ENCODE data around the gene NSUN7.

NSUN7 gene

DNA sequence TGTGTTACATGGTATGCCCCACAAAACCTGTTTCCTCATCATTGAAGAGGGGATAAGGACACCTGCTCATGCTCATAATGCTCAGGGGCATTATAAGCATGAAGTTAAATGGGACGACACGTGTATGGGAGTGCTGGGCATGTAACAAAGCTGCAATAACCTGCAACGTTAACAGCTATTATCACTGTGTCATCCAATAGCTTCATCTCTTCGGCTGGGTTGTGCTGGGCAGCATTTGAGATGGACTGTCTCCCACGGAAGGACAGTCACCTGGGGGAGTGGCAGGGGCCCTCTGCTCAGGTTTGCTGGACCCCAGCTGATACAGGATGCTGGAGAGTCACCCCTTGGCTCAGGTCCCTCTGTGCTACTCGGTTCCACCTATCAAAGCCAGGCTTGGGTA is 94.5 kb downstream of the NSUN7 start:
- Mint-ChIP-seq H3K9me3 (no peaks in the 10 kb centered on the region), H3K27me3 (ENCODE audit: low read depth) (no peaks in the 10 kb centered on the region), H3K4me3 (no peak overlapping the region), H3K27ac (no peak overlapping the region), H3K4me1 (peaks cover 42% of the 10 kb centered on the region), H3K36me3 (ENCODE audit: low read depth) (no peaks in the 10 kb centered on the region)
- TF ChIP-seq, protein P1, sequence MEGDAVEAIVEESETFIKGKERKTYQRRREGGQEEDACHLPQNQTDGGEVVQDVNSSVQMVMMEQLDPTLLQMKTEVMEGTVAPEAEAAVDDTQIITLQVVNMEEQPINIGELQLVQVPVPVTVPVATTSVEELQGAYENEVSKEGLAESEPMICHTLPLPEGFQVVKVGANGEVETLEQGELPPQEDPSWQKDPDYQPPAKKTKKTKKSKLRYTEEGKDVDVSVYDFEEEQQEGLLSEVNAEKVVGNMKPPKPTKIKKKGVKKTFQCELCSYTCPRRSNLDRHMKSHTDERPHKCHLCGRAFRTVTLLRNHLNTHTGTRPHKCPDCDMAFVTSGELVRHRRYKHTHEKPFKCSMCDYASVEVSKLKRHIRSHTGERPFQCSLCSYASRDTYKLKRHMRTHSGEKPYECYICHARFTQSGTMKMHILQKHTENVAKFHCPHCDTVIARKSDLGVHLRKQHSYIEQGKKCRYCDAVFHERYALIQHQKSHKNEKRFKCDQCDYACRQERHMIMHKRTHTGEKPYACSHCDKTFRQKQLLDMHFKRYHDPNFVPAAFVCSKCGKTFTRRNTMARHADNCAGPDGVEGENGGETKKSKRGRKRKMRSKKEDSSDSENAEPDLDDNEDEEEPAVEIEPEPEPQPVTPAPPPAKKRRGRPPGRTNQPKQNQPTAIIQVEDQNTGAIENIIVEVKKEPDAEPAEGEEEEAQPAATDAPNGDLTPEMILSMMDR (IDR thresholded peaks at IDR 0.05; ENCODE audit: unreplicated experiment in 3 of 3): no peak

DNA sequence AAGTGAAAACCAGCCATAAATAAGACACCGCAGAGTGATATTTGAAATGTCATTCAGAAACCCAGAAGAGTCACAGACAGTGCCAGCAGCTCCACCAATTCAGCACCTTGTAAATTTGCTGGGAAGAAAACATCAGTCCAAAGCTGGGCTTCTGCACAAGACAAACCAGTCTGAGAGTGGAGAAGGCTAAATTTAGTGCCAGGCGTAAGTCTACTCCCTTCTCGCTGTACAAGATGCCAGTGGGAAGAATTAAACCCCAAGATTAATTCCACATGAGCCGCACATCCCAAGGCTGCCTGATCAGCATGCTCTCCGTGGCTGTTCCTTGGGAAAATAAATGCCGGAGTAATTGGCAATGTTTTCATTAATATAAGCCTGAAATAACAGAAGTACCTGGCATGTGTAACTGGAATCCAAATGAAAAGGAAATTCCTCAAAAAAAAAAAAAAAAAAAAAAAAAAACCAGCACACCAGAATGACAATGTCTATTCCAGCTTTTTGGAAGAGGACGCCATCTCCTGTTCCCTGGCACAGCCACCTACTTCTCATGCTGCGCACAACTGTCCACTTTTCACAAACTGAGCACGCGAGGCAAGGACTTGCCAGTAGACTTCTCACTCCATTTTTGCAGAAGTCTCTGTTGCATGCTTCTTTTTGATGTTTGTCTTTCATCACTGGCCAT is 95.5 kb downstream of the NSUN7 start:
- Mint-ChIP-seq H3K9me3 (no peaks in the 10 kb centered on the region), H3K4me3 (no peak overlapping the region), H3K36me3 (ENCODE audit: low read depth) (no peaks in the 10 kb centered on the region), H3K27me3 (ENCODE audit: low read depth) (no peaks in the 10 kb centered on the region), H3K4me1 (peaks cover 44% of the 10 kb centered on the region), H3K27ac (peak overlapping the region in 1 of 3 experiments; percentile 63)
- TF ChIP-seq, protein P1 (IDR thresholded peaks at IDR 0.05; ENCODE audit: unreplicated experiment in 3 of 3): no peak

DNA sequence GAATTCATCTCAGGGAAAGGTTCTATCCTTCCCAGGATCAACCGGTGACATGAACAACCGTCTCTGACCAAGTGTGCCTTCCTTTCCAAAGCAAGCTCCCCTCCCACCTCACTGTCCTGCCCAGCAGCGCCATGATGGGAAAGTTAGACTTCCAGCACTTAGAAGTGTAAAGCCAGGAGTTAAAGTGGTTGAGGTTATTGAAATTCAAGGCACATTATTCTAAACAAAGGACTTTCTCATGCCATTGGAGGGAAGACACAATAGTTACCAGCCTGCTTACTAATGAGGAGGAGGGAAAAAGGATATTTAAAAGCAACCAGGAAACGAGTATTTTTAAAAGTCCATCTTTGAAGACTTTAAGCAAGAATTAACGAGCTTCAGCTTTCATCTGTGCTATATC is 96.8 kb downstream of the NSUN7 start:
- Mint-ChIP-seq H3K27ac (peak overlapping the region in 1 of 3 experiments; percentile 36), H3K4me3 (no peak overlapping the region), H3K36me3 (ENCODE audit: low read depth) (no peaks in the 10 kb centered on the region), H3K9me3 (no peaks in the 10 kb centered on the region), H3K27me3 (ENCODE audit: low read depth) (no peaks in the 10 kb centered on the region), H3K4me1 (peaks cover 39% of the 10 kb centered on the region)
- TF ChIP-seq, protein P1 (IDR thresholded peaks at IDR 0.05; ENCODE audit: unreplicated experiment in 3 of 3): no peak

DNA sequence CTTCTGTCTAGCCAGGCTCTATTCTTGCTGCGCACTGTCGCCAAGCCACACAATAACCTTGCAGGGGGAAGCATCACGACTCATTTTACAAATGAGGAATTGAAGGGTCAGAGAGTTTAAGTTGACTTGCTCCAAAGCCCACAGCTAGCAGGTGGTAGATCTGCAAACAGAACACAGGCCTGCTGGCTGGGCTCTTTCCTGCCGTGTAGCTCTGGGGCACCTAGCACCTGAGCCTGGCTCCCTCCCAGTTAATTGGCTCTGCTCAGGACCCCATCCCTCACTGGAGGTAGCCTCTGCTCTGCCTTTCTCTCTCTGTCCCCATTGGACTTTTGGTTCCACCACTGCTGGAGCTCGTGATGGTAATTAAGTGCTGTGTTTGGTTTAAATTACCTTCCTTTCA is 98.5 kb downstream of the NSUN7 start:
- Mint-ChIP-seq H3K9me3 (no peaks in the 10 kb centered on the region), H3K36me3 (ENCODE audit: low read depth) (no peaks in the 10 kb centered on the region), H3K4me3 (no peak overlapping the region), H3K27ac (peak overlapping the region in 1 of 3 experiments; percentile 2), H3K27me3 (ENCODE audit: low read depth) (no peaks in the 10 kb centered on the region), H3K4me1 (peaks cover 25% of the 10 kb centered on the region)
- TF ChIP-seq, protein P1 (IDR thresholded peaks at IDR 0.05; ENCODE audit: unreplicated experiment in 3 of 3): no peak

DNA sequence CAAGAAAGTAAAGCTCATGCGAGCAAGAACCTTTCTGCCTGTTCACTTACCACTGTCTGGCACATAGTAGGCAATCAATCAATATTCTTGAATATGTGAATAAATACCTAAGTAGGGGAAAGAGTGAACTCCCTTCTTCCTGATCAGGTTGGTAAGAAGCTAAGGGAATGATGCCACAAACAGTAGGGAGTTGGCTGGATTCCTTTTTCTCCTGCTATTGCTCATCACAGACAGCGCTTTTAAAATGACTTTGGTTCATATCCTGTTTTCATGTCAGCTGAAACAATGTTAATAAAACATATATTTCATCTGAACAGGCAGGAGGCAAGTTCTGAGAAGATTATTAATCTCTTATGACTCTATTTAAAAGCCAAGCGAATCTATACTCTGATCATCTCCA is 99.2 kb downstream of the NSUN7 start:
- Mint-ChIP-seq H3K27me3 (ENCODE audit: low read depth) (no peaks in the 10 kb centered on the region), H3K4me1 (peaks cover 25% of the 10 kb centered on the region), H3K36me3 (ENCODE audit: low read depth) (peaks cover 4% of the 10 kb centered on the region), H3K4me3 (no peak overlapping the region), H3K9me3 (no peaks in the 10 kb centered on the region), H3K27ac (peak overlapping the region in 1 of 3 experiments; percentile 2)
- TF ChIP-seq, protein P1 (IDR thresholded peaks at IDR 0.05; ENCODE audit: unreplicated experiment in 3 of 3): no peak

DNA sequence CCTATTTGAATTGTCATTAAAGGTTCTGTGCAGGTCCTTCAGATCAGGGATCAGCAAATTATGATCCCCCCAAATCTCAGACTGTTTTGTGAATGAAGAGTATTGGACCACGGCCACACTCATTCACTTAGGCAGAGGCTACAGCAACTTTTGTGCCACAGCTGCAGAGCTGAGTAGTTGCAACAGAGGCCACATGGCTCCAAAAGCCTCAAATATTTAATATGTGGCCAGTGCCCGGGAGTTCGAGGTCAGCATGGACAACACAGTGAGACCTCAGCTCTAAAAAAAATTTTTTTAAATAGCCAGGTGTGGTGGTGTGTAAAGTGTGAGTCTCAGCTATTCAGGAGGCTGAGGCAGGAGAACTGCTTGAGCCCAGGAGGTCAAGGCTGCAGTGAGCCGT is 100.7 kb downstream of the NSUN7 start:
- Mint-ChIP-seq H3K27ac (no peak overlapping the region), H3K4me1 (peaks cover 18% of the 10 kb centered on the region), H3K27me3 (ENCODE audit: low read depth) (no peaks in the 10 kb centered on the region), H3K4me3 (no peak overlapping the region), H3K9me3 (no peaks in the 10 kb centered on the region), H3K36me3 (ENCODE audit: low read depth) (peaks cover 7% of the 10 kb centered on the region)
- TF ChIP-seq, protein P1 (IDR thresholded peaks at IDR 0.05; ENCODE audit: unreplicated experiment in 3 of 3): no peak
